NOMO-1 treated with DMSO at 0.1 percent for 48 hours (cell line): ENCODE measurements around the gene FAM184A.
A peak's percentile ranks its signal among the peaks of the same experiment; 100 is the strongest.

ENCODE experiments used
- DNase-seq: peaks from one replicate; lab custom pipeline; 2025; ENCODE audit not compliant: unreplicated experiment; lab: John Stamatoyannopoulos, UW

FAM184A gene

DNA sequence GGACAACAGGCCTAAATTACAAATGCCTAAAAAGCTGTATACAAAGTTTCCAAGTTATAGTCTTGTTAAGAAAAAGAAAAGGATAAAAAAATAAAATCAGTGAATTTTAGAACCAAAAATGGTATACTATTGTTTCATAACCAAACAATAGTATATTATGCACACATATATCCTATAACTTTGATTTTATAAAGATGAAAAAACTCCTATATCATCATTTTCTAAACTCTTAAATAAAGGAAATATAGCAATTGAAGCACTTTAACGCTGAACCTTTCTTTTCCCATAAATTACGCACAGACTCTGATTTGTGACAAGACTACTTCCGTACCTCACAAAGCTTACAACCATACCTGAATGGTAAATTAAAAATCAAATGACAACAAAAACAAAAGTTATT is 107.6 kb downstream of the FAM184A start:
- no peak for DNase-seq

DNA sequence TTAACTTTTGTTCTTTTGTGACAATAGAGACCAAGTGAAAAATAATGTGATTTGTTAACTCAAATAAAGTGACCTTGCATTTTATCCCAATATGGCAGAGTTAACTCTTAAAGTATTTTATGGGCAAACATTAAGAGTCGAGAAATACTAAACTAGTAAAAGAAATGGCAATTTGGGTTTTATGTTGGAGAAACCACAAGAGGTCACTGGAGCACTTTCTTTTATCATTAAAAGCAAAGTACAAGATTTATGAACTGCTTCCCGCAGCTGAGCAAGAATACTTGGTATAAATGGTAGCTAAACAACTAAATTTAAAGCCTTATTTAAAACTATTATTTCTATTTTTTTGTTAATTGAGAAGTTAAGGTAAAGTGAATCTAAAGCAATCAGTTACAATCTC is 110.0 kb downstream of the FAM184A start:
- DNase-seq: peak; percentile 38

DNA sequence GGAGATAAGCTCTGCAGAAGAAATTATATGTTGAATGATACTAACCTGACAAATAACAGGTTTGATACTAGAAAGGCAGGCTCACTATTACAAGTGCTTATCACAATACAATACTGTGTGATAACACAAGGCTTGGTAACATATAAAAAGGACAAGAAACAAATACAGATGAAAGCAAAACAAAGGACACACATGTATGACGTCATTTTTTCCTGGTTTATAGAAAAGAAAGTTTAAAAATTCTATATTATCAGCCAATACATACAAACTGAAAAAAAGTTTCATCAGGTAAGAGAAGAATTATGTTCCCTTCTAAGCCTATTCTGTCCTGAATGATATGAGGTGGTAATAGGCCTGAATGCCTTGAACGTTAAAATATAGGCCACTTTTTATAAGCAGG is 111.2 kb downstream of the FAM184A start:
- DNase-seq: no peak

DNA sequence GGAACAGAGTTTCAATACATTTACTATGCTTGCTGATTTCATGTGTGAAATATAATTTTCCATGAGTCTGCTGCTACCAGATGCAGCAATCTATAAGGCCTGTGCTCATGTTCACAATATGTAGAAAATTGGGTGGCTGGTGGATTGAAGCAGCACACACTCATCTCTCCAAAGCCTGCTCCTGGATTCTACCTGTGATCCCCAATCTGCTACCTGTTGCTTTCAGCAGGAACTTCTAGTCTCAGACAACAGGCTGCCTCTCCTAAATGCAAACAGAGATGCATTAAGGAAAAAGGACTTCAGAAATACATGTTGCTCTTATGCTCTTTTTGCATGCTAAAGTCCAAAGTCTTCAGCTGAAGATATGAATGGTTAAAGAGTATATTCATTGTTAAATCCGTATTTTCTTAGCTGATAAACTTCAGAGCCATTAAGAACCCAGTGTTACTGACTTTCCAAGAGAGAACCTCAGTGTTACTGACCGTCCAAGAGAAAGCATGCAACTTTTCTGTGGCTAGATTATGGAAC is 112.6 kb downstream of the FAM184A start:
- DNase-seq: no peak

DNA sequence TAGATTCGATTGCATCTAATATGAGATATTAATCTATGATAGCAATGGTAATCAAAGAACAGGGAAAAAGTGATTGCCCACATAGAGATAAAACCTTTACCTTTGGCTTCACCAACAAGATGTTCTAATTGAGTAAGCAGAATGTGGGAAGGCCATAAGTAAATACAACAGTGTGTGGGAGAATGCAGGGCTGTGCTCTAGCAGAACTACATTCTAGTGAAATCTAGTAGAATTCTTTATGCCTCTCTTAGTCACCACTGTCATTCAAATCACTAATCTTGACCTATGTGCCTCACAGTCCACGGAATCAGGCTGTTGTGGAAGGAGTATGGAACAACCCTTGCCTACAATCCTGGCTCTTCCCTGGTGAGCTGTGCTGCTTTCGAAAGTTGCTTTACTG is 113.1 kb downstream of the FAM184A start:
- no peak for DNase-seq

DNA sequence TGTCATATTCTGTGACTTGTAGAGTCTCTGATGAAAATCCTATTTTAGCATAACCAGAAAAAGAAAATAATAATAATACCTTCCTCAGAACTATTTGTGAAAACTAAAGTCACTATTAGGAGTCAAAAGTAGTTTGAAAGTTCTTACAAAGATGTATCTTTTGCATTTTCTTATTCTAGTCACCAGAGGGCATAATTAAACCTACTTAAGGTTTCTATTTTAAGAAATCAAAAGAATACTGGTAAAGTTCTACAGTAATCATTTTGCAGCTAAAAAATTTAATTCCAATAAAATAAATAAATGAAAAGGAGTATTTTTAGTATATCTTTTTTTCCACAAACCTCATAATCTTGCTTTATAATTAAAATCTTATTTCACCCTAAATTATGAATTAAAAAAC is 115.5 kb downstream of the FAM184A start:
- DNase-seq: peak; percentile 41

DNA sequence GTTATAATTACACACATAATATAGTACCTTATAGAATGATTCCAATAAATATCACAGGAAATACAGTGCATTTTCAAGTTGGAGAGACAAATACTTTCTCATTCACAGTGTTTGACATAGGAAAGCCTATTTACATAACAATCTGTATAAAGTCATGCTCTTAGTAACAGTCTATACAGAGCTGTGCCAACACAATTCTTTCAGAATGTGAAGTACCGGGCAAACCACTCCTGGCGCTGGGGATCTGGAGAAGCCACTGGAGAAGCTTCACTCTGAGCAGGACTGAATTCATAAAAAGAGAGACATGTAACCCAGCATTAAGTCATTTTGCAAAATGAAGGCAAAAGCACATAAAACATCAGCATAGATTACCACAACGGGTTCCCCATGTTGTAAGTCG is 118.6 kb downstream of the FAM184A start:
- no peak for DNase-seq

DNA sequence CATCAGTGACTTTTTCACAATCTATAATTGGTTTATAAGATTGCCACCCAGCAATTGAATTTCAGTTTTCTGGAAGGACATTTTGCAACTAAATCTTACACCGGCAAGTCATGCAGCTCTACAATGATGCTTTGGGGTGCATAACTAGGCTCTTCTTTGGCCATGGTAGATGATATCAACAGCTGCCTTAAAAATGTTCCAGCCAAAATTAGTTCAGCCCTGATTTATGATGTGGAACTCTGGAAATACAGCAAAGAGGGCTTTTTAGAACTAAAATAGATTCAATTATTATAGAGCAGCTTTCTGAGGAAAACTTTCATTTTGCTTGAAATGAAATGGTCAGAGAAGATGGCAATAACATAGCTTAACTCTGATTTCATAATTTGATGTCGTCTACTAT is 125.1 kb downstream of the FAM184A start:
- DNase-seq: no peak

DNA sequence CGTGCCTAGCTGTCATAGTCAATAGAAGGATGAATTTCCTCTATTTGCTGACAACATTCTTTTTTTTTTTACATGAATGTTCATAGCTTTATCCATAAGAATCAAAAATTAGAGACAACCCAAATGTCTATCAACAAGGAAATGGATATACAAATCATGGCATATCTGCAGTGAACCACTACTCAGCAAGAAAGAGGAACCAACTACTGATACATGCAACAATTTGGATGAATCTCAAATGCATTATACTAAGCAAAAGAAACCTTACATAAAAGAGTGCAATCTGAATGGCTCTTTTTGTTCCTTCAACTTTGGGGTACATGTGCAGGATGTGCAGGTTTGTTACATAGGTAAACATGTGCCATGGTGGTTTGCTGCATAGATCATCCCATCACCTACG is 125.8 kb downstream of the FAM184A start:
- DNase-seq: no peak

DNA sequence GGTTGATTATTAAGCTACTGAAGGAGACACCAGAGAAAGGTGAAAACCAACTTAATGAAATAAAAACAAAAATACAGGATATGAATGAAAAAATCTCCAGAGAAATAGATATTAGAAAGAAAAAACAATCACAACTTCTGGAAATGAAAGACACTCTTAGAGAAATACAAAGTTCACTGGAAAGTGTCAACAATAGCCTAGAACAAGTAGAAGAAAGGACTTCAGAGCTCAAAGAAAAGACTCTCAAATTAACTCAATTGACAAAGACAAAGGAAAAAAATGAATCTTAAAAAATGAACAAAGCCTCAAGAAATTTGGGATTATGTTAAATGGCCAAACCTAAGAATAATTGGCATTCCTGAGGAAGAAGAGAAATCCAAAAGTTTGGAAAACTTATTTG is 133.2 kb downstream of the FAM184A start:
- DNase-seq: no peak

DNA sequence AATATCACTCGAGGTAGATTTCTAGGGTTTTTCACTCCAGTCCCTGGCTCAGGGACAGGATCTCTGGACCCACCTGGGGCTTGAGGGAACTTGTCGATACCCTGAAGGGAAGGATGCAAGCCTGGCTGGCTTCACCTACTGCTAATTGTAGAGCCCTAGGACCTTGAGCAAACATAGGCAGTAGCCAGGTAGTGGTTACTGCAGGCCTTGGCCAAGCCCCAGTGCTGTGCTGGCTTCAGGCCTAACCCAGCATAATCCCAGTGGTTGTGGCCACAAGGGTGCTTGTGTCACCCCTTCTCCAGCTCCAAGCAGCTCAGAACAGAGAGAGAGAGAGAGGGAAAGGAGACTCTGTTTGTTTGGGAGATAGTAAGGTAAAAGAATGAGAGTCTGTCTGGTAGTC is 137.7 kb downstream of the FAM184A start:
- no peak for DNase-seq

DNA sequence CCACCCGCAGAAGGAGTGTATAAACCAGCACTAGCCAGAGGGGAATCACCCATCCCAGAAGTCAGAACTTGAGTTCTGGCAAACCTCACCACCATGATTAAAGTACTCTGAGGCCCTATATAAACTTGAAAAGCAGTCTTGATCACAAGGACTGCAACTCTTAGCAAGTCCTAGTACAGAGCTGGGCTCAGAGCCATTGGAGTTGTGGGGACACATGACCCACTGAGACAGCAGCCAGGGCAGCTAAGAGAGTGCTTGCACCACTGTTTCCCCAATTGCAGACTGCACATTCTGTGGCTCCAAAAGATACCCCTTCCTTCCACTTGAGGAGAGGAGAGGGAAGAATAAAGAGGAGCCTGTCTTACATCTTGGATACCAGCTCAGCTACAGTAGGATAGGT is 138.8 kb downstream of the FAM184A start:
- DNase-seq: no peak

DNA sequence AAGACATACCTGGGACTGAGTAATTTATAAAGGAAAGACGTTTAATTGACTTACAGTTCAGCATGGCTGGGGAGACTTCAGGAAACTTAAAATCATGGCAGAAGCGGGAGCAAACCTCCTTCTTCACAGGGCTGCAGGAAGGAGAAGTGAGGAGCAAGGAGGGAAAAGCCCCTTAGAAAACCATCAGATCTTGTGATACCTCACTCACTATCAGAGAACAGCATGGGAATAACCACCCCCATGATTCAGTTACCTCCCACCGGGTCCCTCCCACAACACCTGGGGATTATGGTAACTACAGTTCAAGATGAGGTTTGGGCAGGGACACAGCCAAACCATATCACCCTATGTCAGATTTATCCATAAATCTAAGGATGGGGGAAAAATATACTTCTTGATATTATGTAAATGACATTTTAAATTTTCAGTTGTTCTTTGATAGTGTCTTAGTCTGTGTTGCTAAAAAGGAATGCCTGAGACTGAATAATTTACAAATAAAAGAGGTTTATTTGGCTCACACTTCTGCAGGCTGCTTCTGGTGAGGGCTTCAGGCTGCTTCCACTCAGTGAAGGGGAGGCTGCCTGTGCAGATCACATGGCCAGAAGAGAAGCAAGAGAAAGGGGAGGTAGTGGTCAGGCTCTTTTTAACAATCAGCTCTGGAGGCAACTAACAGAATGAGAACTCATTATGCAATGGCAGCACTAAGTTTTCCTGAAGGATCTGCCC is 142.3 kb downstream of the FAM184A start:
- no peak for DNase-seq

DNA sequence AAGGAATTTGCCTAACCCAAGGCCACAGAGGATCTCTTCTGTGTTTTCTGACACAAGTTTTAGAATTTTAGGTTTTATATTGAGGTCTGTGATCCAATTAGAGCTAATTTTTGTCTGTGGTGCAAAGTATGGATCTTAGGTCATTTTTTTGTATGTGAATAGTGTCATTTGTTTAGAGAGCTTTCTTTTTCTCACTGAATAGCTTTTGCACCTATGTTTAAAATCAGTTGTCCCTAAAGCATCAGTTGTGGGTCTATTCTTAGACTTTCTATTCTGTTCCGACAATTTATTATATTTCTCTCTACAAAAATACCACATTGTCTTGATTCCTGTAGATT is 143.2 kb downstream of the FAM184A start:
- no peak for DNase-seq

DNA sequence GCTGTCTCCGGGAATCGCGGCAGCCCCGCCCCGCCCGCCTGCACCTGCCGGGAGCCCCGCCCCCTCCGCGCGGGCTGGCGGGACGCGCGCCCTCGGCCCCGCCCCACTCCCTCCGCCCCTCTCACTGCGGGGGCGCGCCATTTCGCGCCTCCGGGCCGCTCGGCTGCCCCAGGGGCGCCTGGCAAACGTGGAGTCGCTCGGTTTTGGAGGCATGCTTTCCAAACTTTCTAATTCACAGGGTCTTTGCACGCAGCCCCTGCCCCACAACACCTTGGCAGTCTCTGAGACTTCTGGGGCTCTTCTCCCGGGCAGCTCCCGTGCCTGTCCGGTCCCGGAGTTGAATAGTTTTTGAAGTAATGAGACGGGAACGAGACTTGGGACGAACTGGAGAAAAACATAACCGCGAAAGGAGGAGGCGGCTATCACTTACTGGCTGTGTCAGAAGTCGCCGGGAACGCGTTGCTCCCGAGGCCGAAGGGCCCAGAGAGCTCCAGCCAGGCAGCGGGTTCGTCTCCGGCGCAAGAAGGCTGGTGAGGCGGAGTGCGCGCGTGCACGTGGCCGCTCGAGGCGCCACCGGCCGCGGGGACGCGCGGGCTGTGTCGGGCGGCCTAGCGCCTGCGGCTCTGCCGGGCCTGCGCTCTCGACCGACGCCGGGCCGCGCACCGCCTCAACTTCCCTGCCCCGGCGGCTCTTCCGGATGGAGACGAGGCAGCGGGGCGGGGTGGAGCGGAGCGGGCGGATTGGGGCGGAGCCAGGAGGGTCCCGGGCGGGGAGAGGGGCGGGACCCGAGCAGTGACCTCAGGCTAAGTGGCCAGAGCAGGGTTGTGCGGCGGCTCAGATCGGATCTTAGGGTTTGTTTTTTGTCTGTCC is 143.8 kb downstream of the FAM184A start, which contains the start of gene MCM9:
Gene MCM9, minus strand, starts transcription at position 699 of the 870 bp plus-strand sequence. CDS start 3,436 bp downstream, outside the sequence.
- peak; percentile 92 for DNase-seq

DNA sequence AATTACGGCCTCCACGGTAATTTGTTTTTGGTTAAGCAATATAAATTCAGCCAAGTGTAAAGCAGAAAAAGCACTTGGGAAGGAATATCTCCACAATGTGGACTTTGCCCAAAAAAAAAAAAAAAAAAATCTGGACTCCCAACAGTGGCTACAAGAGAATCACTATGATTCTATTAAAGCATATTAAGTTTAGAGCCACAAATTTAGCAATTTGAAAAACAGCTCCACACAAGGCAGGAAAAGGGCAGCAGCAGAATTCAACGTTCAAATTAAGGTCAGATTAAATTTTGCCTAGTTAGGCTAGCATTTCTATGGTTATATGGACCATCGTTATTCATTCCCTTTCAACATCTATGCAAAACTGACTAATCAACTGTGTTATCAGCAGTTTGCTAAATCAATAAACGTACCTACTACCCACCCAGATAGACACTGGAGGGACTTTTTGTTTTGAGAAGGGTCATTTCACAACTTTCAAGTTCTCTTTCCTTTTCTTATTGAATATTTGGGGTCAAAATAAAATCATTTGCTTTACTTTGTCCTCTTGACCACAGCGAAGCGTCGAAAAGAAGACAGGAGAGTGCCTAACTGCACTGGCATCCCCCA is 144.5 kb downstream of the FAM184A start:
- no peak for DNase-seq

DNA sequence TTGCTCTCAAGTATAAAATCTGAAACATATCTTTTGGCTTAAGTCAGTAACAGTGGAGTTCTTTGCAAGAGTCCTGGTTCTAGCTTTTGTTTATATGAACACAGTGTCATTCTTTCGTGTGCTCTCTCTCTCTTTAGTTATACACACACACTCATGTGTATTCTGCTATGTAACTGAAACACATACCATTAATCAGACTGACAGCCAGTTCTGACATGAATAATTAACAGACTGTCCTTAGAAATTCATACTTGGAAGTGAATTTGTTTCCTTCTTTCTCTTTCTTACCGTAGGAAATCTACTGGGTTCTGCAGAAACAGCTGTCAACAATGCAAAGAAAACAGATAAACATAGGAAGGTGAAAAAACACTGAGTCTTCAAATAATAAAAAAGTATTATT is 146.0 kb downstream of the FAM184A start:
- DNase-seq: no peak

DNA sequence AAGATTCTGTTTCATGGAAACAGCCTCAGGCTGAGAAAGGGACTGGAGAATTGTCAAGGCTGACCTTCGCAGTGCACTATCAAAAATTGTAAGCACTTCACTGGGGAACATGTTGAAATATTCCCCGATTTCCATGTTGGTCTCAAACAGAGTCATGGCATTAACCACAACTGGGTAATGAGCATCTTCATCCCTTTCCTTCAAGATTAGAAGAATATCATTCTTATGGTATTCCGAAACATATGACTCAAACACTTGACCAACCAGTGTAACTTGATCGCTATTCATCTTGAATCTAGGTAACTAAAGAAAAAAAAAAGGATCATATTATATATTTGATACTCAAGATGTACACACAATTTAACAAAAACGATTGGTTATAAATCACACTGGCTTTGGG is 147.0 kb downstream of the FAM184A start:
- no peak for DNase-seq

DNA sequence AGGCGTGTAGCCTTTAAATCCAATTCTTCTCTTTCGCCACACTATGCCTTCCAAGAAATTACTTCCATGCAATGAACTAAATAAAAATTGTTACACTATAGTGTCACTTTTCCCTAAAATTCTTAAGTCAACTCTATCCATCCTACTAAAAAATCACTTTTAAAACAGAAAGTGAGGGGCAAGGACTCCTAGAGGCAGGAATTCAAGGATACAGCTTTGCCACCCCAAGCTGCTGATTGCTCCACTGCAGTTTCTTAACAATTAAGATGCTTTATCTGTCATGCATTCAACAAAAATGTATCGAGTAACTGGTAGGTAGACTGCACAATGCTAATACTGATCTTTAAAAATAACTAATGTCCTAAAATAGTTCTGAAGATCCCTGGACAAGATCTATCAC is 147.8 kb downstream of the FAM184A start:
- no peak for DNase-seq

DNA sequence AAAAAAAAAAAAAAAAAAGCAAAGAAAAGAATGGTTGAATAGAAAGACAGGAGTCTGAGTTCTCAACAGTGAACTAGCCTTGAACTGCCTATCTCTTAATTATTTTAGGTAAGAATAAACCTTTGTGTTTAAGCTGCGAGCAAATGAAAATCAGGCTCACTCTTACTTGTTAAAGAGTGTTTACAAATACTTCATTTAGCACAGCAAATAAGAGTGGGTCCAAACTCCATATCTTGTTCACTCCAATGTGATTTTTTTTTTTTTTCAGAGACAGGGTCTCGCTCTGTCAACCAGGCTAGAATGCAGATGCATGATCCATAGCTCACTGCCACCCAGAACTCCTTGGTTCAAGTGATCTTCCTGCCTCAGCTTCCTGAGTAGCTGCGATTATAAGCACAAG is 155.4 kb downstream of the FAM184A start:
- no peak for DNase-seq

DNA sequence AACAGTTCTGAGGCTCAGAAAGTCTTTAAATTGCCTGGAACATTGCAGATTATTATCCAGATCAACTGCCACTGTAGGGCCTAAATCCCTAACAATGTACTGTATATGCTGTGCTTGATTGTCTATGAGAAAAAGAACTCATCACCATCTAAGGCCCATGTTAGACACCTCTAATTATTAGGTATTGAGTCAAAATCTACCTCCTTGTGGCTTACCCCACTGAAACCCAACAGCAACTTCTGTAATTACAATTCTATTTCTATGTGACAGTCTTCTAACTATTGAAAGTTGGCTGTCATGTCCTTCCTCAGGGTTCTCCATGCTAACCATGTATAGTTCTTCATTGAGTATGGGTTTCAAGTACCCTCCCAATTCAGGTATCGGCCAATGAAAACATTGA is 157.4 kb downstream of the FAM184A start:
- DNase-seq: no peak

DNA sequence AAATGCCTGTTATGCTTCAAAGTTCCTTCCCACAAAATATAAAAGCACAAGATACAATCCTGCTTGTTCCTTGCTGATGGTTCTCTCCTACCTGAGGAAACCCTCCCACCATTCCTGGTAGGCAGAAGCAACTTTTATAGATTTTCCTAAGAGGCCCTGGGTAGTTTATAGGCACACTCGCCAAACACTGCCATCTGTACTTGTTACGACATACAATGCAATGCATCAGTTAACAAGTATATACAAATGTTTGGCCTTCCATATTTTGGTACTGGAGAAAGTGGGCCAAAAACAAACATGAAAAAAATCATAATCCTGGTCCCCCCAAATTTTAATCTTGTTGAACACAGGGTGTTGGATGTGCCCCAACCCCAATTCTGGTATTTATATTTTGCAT is 160.1 kb downstream of the FAM184A start:
- DNase-seq: no peak
